Measurements from ENCODE around the gene RPL34.
A peak's percentile ranks its signal among the peaks of the same experiment; 100 is the strongest.

RPL34 gene

DNA sequence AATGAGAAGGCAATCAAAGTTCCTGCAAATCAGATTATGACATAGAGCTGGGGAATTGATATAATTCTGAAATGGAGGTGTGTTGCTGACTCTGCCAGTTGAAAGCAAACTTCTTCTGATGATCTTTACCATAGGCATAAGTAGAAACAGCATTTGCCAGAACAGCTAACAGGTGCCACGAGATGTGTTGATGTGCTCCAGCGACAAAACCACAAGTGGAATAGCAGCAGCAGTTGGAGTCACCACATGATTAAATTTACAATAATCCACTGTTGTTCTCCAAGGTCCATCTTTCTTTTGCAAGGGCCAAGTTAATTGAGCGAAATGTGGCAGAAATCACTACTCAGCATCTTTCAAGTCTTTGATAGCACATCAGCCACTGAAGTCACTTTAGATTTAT lies 26.3 kb downstream of the RPL34 start:
- peaks cover 3% of the 10 kb centered on the region for H3K27me3 Mint-ChIP-seq (ENCODE audit: low read depth)
- no peak overlapping the region for H3K4me3 Mint-ChIP-seq
- H3K4me1 Mint-ChIP-seq, result no peaks in the 10 kb centered on the region
- TF ChIP-seq, protein P1, sequence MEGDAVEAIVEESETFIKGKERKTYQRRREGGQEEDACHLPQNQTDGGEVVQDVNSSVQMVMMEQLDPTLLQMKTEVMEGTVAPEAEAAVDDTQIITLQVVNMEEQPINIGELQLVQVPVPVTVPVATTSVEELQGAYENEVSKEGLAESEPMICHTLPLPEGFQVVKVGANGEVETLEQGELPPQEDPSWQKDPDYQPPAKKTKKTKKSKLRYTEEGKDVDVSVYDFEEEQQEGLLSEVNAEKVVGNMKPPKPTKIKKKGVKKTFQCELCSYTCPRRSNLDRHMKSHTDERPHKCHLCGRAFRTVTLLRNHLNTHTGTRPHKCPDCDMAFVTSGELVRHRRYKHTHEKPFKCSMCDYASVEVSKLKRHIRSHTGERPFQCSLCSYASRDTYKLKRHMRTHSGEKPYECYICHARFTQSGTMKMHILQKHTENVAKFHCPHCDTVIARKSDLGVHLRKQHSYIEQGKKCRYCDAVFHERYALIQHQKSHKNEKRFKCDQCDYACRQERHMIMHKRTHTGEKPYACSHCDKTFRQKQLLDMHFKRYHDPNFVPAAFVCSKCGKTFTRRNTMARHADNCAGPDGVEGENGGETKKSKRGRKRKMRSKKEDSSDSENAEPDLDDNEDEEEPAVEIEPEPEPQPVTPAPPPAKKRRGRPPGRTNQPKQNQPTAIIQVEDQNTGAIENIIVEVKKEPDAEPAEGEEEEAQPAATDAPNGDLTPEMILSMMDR (IDR thresholded peaks at IDR 0.05; ENCODE audit: unreplicated experiment in 3 of 3), result no peak
- no peak overlapping the region for H3K27ac Mint-ChIP-seq
- H3K9me3 Mint-ChIP-seq, result no peaks in the 10 kb centered on the region
- no peaks in the 10 kb centered on the region for H3K36me3 Mint-ChIP-seq (ENCODE audit: low read depth)

GRCh38 chr4:108649863-108650211 lies 29.5 kb downstream of the RPL34 start:
- peak overlapping the region; percentile 98 to 99 (median 98) for H3K27ac Mint-ChIP-seq
- H3K9me3 Mint-ChIP-seq, result no peaks in the 10 kb centered on the region
- peaks cover 17% of the 10 kb centered on the region for H3K36me3 Mint-ChIP-seq (ENCODE audit: low read depth)

GRCh38 chr4:108650212-108651013 lies 30.0 kb downstream of the RPL34 start, which contains the start of gene OSTC:
OSTC (plus strand) TSS chr4:108650599; CDS start chr4:108650656, 57 bp downstream.
- Mint-ChIP-seq H3K4me3 (peak within 1 kb of the TSS; percentile 95 to 99 (median 96)), H3K4me1 (peaks cover 7% of the 10 kb centered on the region), H3K27me3 (ENCODE audit: low read depth) (peaks cover 3% of the 10 kb centered on the region), H3K9me3 (no peaks in the 10 kb centered on the region), H3K27ac (peak within 1 kb of the TSS; percentile 98 to 99 (median 98)), H3K36me3 (ENCODE audit: low read depth) (peaks cover 19% of the 10 kb centered on the region)
- TF ChIP-seq, protein P1 (IDR thresholded peaks at IDR 0.05; ENCODE audit: unreplicated experiment in 3 of 3), result no peak

More at GRCh38 chr4:108649863-108650211, 29.5 kb downstream of the RPL34 start:
- H3K4me3 Mint-ChIP-seq, result peak overlapping the region; percentile 95 to 99 (median 96)
- TF ChIP-seq, protein P1 (IDR thresholded peaks at IDR 0.05; ENCODE audit: unreplicated experiment in 3 of 3), result peak in 1 of 3 experiments; percentile 21
- H3K4me1 Mint-ChIP-seq, result peaks cover 7% of the 10 kb centered on the region
- peaks cover 3% of the 10 kb centered on the region for H3K27me3 Mint-ChIP-seq (ENCODE audit: low read depth)

DNA sequence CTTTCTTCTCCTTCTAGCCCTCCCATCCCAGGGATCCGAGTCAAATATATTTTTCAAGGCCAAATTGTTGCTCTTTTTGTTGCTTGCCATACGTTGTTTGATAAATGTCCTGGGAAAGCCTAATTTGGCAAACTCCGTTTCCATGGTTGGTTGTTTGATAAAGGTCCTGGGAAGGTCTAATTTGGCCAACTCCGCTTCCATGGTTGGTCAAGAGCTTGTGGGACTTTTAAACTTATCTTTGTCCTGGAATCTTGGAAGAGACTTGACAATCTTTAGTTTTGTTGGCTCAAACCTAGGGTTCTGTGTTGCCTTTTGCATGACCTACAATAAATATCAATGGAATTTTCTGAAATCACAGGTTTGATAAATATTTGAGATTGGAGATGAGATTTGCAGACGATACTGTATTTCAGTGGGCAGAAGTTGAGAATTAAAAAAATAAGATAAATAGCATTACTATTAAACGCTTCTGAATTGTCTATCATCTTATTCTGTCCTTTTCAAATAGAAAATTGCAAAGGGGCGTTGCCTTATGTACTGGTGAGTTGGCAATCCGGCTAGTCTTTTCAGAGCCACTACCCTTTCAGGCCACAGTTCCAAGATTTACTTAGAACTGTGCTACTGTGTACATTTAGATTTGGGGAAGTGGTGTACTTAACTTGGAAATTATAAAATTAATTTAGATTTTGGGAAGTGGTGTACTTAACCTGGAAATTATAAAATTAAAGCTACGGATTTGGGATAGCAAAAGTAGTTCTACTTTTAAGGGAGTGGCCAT lies 30.8 kb downstream of the RPL34 start:
- Mint-ChIP-seq H3K27me3 (ENCODE audit: low read depth) (peaks cover 3% of the 10 kb centered on the region), H3K9me3 (no peaks in the 10 kb centered on the region), H3K4me1 (peaks cover 7% of the 10 kb centered on the region), H3K4me3 (peak overlapping the region; percentile 95 to 99 (median 96)), H3K27ac (peak overlapping the region; percentile 98 to 99 (median 98)), H3K36me3 (ENCODE audit: low read depth) (peaks cover 24% of the 10 kb centered on the region)
- TF ChIP-seq, protein P1 (IDR thresholded peaks at IDR 0.05; ENCODE audit: unreplicated experiment in 3 of 3), result no peak

DNA sequence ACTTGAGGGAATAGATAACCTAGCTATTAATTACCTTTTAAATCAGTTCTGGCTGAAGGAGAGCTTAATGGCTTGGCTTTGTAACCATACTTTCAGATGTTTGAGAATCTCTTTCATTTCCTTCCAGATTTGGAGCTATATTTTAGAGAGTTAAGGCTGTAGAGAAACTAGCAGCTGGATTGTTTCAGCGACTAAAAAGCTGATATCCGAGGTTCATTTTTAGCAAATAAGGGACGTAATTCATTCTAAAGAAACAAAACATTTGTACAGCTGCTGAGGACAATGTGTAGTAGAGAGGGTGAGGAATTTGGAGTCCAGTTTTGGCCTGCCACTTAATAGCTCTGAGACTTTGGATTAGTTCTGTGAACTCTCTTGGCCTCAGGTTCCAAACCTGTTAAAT lies 42.3 kb downstream of the RPL34 start:
- no peaks in the 10 kb centered on the region for H3K27me3 Mint-ChIP-seq (ENCODE audit: low read depth)
- H3K9me3 Mint-ChIP-seq, result no peaks in the 10 kb centered on the region
- H3K36me3 Mint-ChIP-seq (ENCODE audit: low read depth), result peaks cover 78% of the 10 kb centered on the region
- TF ChIP-seq, protein P1 (IDR thresholded peaks at IDR 0.05; ENCODE audit: unreplicated experiment in 3 of 3), result no peak
- H3K4me3 Mint-ChIP-seq, result no peak overlapping the region
- peak overlapping the region; percentile 88 to 90 (median 88) for H3K27ac Mint-ChIP-seq
- peaks cover 26% of the 10 kb centered on the region for H3K4me1 Mint-ChIP-seq

All from nephron (organoid).